Parathyroid adenoma (tissue), 2 donors: ENCODE measurements around the gene TBK1.
"Not testable (repeated sequence)": the region's sequence is repeated elsewhere in the genome, so short reads cannot be mapped to it uniquely, and the experiment has no call there.

Experiments used
- H2AFZ ChIP-seq: fragments of 300-600 bp; sonication (generic); one replicate; pipeline ENCODE4 v1.7.0; 2017; ENCODE audit warnings: antibody characterized with exemption, mild to moderate bottlenecking
- H3K27ac ChIP-seq: fragments of 300-600 bp; sonication (generic); one replicate; pipeline ENCODE4 v1.7.0; 2017
- H3K27me3 ChIP-seq: fragments of 300-600 bp; sonication (generic); one replicate; pipeline ENCODE4 v1.7.0; 2017; ENCODE audit warnings: low read length; ENCODE audit not compliant: control insufficient read depth, insufficient read depth
- H3K36me3 ChIP-seq: fragments of 300-600 bp; sonication (generic); one replicate; pipeline ENCODE4 v1.7.0; 2017; ENCODE audit warnings: low read length; ENCODE audit not compliant: control insufficient read depth, insufficient read depth
- H3K4me1 ChIP-seq: fragments of 300-600 bp; sonication (generic); one replicate; pipeline ENCODE4 v1.7.0; 2017; ENCODE audit warnings: control low read depth
- H3K4me2 ChIP-seq: fragments of 300-600 bp; sonication (generic); one replicate; pipeline ENCODE4 v1.7.0; 2017; ENCODE audit warnings: low read length
- H3K4me3 ChIP-seq: fragments of 300-600 bp; sonication (generic); one replicate; pipeline ENCODE4 v1.7.0; 2017; ENCODE audit warnings: low read depth, low read length
- H3K79me2 ChIP-seq: fragments of 300-600 bp; sonication (generic); one replicate; pipeline ENCODE4 v1.7.0; 2017; ENCODE audit warnings: control low read depth
- H3K9ac ChIP-seq: fragments of 300-600 bp; sonication (generic); one replicate; pipeline ENCODE4 v1.7.0; 2017; ENCODE audit warnings: mild to moderate bottlenecking
- H3K9me3 ChIP-seq: fragments of 300-600 bp; sonication (generic); one replicate; pipeline ENCODE4 v1.7.0; 2017; ENCODE audit warnings: low read length; ENCODE audit not compliant: control insufficient read depth
- TF ChIP-seq, protein P1 (sequence below): fragments of 300-600 bp; sonication (generic); IDR thresholded peaks from one replicate; pipeline ENCODE4 v1.7.0; 2017; ENCODE audit warnings: antibody characterized with exemption, mild to moderate bottlenecking
- donor health status: primary hyperparathyroidism.

TBK1 gene

DNA sequence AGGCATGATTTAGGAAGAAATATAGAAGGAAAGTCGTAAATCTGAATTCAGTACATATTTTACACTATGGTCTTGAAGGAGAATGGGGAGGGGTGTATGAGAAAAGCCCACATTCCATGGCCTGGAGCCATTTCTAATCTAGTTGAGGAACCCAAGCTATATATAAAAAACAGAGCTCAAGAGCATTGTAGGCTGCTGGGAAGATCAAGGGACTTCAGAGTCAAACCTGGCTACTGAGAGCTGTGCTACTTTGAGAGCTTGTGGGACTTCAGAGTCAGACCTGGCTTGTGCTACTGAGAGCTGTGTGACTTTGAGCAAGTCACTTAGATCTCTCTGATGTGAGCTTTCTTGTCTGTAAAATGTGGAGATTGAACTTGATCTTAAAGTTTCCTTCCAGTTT lies 58.7 kb downstream of the TBK1 start:
- H3K36me3 ChIP-seq, result no peaks in the 10 kb centered on the region
- H3K4me2 ChIP-seq, result no peak overlapping the region
- no peaks in the 10 kb centered on the region for H3K4me1 ChIP-seq
- no peak overlapping the region for H3K9ac ChIP-seq
- no peak overlapping the region for H2AFZ ChIP-seq
- H3K27me3 ChIP-seq, result no peaks in the 10 kb centered on the region
- H3K79me2 ChIP-seq, result no peaks in the 10 kb centered on the region
- H3K9me3 ChIP-seq, result no peaks in the 10 kb centered on the region
- TF ChIP-seq, protein P1, sequence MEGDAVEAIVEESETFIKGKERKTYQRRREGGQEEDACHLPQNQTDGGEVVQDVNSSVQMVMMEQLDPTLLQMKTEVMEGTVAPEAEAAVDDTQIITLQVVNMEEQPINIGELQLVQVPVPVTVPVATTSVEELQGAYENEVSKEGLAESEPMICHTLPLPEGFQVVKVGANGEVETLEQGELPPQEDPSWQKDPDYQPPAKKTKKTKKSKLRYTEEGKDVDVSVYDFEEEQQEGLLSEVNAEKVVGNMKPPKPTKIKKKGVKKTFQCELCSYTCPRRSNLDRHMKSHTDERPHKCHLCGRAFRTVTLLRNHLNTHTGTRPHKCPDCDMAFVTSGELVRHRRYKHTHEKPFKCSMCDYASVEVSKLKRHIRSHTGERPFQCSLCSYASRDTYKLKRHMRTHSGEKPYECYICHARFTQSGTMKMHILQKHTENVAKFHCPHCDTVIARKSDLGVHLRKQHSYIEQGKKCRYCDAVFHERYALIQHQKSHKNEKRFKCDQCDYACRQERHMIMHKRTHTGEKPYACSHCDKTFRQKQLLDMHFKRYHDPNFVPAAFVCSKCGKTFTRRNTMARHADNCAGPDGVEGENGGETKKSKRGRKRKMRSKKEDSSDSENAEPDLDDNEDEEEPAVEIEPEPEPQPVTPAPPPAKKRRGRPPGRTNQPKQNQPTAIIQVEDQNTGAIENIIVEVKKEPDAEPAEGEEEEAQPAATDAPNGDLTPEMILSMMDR, result no peak
- no peak overlapping the region for H3K4me3 ChIP-seq
- no peak overlapping the region for H3K27ac ChIP-seq

DNA sequence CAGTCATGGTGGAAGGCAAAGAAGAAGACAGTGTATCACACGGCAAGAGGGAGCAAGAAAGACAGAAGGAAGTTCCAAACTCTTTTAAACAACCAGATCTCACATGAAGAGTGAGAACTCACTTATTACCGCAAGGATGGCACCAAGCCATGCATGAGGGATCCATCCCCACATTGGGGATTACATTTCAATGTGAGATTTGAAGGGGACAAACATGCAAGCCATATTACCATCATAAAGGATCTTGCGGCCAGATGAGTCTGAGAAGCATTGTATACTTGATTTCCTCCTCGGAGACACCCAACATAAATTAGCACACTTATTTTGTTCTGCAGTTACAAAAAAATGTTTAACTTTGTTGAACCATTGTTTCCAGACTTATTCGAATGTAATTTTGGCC lies 66.5 kb downstream of the TBK1 start:
- H3K27ac ChIP-seq, result no peak overlapping the region
- H3K4me1 ChIP-seq, result no peaks in the 10 kb centered on the region
- no peaks in the 10 kb centered on the region for H3K27me3 ChIP-seq
- TF ChIP-seq, protein P1, result no peak
- H3K79me2 ChIP-seq, result no peaks in the 10 kb centered on the region
- no peaks in the 10 kb centered on the region for H3K36me3 ChIP-seq
- H3K4me3 ChIP-seq, result no peak overlapping the region
- H3K9me3 ChIP-seq, result no peaks in the 10 kb centered on the region
- no peak overlapping the region for H3K4me2 ChIP-seq
- no peak overlapping the region for H2AFZ ChIP-seq
- H3K9ac ChIP-seq, result no peak overlapping the region

DNA sequence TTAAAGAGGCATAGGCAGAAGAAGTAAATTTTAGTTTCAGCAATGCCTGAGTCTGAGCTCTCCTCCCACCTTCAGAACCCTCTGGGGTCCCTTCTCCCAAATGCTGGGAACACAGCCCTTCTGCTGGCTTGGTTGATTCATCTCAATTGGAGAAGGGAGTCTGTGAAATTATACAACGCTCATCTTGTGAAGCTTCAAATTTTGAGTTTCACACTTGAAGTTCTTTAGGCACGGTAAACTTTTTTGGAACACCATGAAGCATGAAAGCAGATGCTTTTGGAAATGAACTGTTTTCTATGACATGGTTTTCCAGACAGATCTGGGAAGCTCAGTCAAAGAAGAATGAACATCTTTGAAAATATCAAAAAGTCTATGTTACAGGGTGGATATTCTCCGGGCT lies 69.9 kb downstream of the TBK1 start:
- no peak overlapping the region for H2AFZ ChIP-seq
- H3K79me2 ChIP-seq, result no peaks in the 10 kb centered on the region
- no peaks in the 10 kb centered on the region for H3K9me3 ChIP-seq
- H3K36me3 ChIP-seq, result no peaks in the 10 kb centered on the region
- H3K27ac ChIP-seq, result no peak overlapping the region
- no peak overlapping the region for H3K4me3 ChIP-seq
- TF ChIP-seq, protein P1, result no peak
- H3K9ac ChIP-seq, result no peak overlapping the region
- H3K4me2 ChIP-seq, result no peak overlapping the region
- H3K27me3 ChIP-seq, result no peaks in the 10 kb centered on the region
- no peaks in the 10 kb centered on the region for H3K4me1 ChIP-seq

DNA sequence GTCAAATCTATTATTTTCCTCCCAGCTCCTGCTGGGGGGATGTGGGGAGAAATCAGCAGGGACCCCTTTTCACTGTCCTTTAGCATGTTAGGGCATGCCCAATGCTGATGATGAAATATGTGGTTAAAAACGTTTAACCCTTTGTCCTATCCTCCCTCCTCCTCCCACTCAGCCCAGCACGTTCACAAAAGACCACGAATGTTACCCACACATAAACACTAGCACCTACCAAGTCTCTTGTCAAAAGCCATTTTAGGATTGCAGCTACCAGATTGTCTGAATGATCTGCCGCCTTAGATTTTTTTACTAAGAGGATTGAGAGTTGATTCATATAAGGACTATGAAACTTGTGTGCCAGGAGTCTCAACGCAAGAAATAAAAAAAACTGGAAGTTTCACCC lies 70.4 kb downstream of the TBK1 start:
- Histone ChIP-seq H3K9me3 (no peaks in the 10 kb centered on the region), H3K9ac (no peak overlapping the region), H3K4me3 (no peak overlapping the region), H3K27me3 (no peaks in the 10 kb centered on the region), H3K4me1 (no peaks in the 10 kb centered on the region), H3K27ac (no peak overlapping the region), H3K79me2 (no peaks in the 10 kb centered on the region), H2AFZ (no peak overlapping the region), H3K36me3 (no peaks in the 10 kb centered on the region), H3K4me2 (no peak overlapping the region)
- TF ChIP-seq, protein P1, result no peak

DNA sequence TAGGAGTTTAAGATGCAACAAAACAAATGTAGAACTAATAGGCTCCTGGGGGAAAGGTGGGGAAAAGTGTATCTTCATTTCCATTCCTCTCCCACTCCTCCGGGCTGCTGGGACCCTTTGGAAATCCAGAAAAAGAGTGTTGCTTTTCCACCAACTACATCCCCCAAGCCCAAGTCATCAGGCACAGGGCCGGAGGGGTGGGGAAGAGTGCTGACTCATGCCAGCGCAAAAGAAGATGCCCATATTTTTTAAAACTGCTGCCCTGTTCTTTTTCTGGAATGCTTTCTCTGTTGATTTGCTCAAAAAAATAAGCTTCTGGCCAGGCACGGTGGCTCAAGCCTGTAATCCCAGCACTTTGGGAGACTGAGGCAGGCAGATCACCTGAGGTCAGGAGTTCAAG lies 70.9 kb downstream of the TBK1 start:
- Histone ChIP-seq H3K9me3 (no peaks in the 10 kb centered on the region), H3K27ac (no peak overlapping the region), H3K9ac (no peak overlapping the region), H3K4me3 (no peak overlapping the region), H3K79me2 (no peaks in the 10 kb centered on the region), H3K4me2 (no peak overlapping the region), H3K4me1 (no peaks in the 10 kb centered on the region), H3K27me3 (no peaks in the 10 kb centered on the region), H2AFZ (no peak overlapping the region), H3K36me3 (no peaks in the 10 kb centered on the region)
- TF ChIP-seq, protein P1, result no peak

DNA sequence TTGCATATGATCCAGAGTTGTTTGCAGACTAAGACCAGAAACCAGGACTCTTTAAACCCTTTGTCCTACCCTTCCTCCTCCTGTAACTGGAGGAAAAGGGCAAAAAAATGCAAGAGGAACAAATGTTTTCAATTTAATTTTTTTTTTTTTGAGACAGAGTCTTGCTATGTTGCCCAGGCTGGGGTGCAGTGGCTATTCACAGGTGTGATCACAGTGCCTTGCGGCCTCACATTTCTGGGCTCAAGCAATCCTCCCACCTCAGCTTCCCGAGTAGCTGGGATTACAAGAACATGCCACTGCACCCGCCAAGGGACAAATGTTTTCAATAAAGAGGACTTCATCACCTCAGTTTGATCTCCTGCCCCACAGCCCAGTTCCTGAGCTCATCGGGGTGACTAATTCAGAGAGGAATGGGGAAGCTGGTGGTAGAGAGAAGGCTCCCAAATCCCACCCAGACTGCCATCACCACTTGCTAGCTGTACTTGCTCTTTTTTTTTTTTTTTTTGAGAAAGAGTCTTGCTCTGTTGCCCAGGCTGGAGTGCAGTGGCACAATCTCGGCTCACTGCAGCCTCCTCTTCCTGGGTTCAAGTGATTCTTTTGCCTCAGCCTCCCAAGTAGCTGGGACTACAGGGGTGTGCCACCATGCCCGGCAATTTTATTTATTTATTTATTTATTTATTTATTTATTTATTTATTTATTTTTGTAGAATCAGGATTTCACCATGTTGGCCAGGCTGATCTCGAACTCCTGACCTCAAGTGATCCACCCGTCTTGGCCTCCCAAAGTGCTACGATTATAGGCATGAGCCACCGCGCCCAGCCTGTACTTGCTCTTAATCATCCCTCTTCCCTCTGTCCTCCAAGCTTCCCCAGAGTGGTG lies 71.9 kb downstream of the TBK1 start:
- not testable (repeated sequence) for H3K4me2 ChIP-seq, H3K9me3 ChIP-seq, H3K4me3 ChIP-seq, H3K4me1 ChIP-seq, H3K27me3 ChIP-seq, H2AFZ ChIP-seq, H3K79me2 ChIP-seq, H3K27ac ChIP-seq, H3K36me3 ChIP-seq, H3K9ac ChIP-seq
